GM23338 (cell line): ENCODE results near the gene SERPINA3. TPM values are rescaled to one million over a fixed set of nuclear protein-coding genes. Genes with fewer than 3 reads are reported as not detected.

ENCODE experiments used
- ATAC-seq: fragments of 200-7000 bp; cut with Tn5 transposase; 3 replicates; pipeline ENCODE4 v1.9.1; 2020
- DNase-seq: peaks from one replicate; pipeline ENCODE4 v3.0.0-alpha.2; 2015; ENCODE audit warnings: low spot score
- H2AFZ ChIP-seq: fragments of 200-600 bp; sonication (generic); 2 replicates; pipeline ENCODE4 v1.8.0; 2016; ENCODE audit warnings: antibody characterized with exemption, mild to moderate bottlenecking, moderate library complexity
- H3F3A ChIP-seq: fragments of 200-600 bp; sonication (generic); replicated peaks from 2 replicates; pipeline ENCODE4 v1.8.0; 2017; ENCODE audit warnings: antibody characterized with exemption, mixed run types, low read depth
- H3K27ac ChIP-seq: fragments of 200-600 bp; sonication (generic); 2 replicates; pipeline ENCODE4 v1.6.1; 2016; ENCODE audit warnings: low read depth
- H3K27me3 ChIP-seq: fragments of 200-600 bp; sonication (generic); 2 replicates; pipeline ENCODE4 v1.8.0; 2016; ENCODE audit warnings: mild to moderate bottlenecking, mixed run types, moderate library complexity; ENCODE audit not compliant: insufficient read depth
- H3K36me3 ChIP-seq: fragments of 200-600 bp; sonication (generic); 2 replicates; pipeline ENCODE4 v1.8.0; 2016; ENCODE audit warnings: mild to moderate bottlenecking; ENCODE audit not compliant: insufficient read depth
- H3K4me1 ChIP-seq: fragments of 200-600 bp; sonication (generic); 2 replicates; pipeline ENCODE4 v1.8.0; 2016; ENCODE audit warnings: mild to moderate bottlenecking, moderate library complexity; ENCODE audit not compliant: insufficient read depth
- H3K4me2 ChIP-seq: fragments of 200-600 bp; sonication (generic); 2 replicates; pipeline ENCODE4 v1.7.1; 2017; ENCODE audit warnings: mixed run types
- H3K4me3 ChIP-seq: fragments of 200-600 bp; sonication (generic); 2 replicates; pipeline ENCODE4 v1.6.1; 2016; ENCODE audit warnings: mixed run types
- H3K79me2 ChIP-seq: fragments of 200-600 bp; sonication (generic); replicated peaks from 2 replicates; pipeline ENCODE4 v1.8.0; 2017; ENCODE audit warnings: mild to moderate bottlenecking; ENCODE audit not compliant: insufficient read depth
- H3K9me2 ChIP-seq: fragments of 200-600 bp; sonication (generic); 2 replicates; pipeline ENCODE4 v1.8.0; 2017; ENCODE audit not compliant: insufficient read depth
- H4K20me1 ChIP-seq: fragments of 200-600 bp; sonication (generic); replicated peaks from 2 replicates; pipeline ENCODE4 v1.8.0; 2017; ENCODE audit warnings: mild to moderate bottlenecking; ENCODE audit not compliant: insufficient read depth
- H3K27ac Mint-ChIP-seq: 2 replicates; pipeline ENCODE4 v1.8.0; 2020; ENCODE audit warnings: inconsistent platforms, mild to moderate bottlenecking, moderate library complexity, mixed read lengths
- H3K27me3 Mint-ChIP-seq: 3 replicates; pipeline ENCODE4 v1.8.0; 2022; ENCODE audit warnings: low read depth, mild to moderate bottlenecking, moderate library complexity, mixed read lengths, inconsistent platforms; ENCODE audit not compliant: insufficient read depth, poor library complexity
- H3K36me3 Mint-ChIP-seq: 3 replicates; pipeline ENCODE4 v1.8.0; 2021; ENCODE audit warnings: low read depth, mild to moderate bottlenecking, inconsistent platforms, moderate library complexity, mixed read lengths
- H3K4me1 Mint-ChIP-seq: 3 replicates; pipeline ENCODE4 v1.8.0; 2020; ENCODE audit warnings: mild to moderate bottlenecking, inconsistent platforms, mixed read lengths
- H3K4me3 Mint-ChIP-seq: 3 replicates; pipeline ENCODE4 v1.8.0; 2021; ENCODE audit warnings: moderate library complexity, mild to moderate bottlenecking, inconsistent platforms, mixed read lengths
- H3K9me3 Mint-ChIP-seq: 3 replicates; pipeline ENCODE4 v1.8.0; 2020; ENCODE audit warnings: moderate library complexity, mild to moderate bottlenecking, inconsistent platforms, mixed read lengths
- CREB1 ChIP-seq: fragments of 250-450 bp; sonication (Bioruptor Pico); IDR thresholded peaks from 2 replicates; pipeline ENCODE4 v1.5.0; 2020; ENCODE audit warnings: low read depth, mild to moderate bottlenecking, moderate library complexity
- EZH2 ChIP-seq: fragments of 200-600 bp; sonication (generic); IDR thresholded peaks from one replicate; pipeline ENCODE4 v1.8.0; 2017; ENCODE audit warnings: antibody characterized with exemption, mild to moderate bottlenecking, low read depth; ENCODE audit not compliant: unreplicated experiment
- EZH2phosphoT487 ChIP-seq: fragments of 200-600 bp; sonication (generic); IDR thresholded peaks from one replicate; pipeline ENCODE4 v1.8.1; 2018; ENCODE audit warnings: antibody characterized with exemption; ENCODE audit not compliant: unreplicated experiment
- JUNB ChIP-seq: IDR thresholded peaks from one replicate; pipeline ENCODE4 v1.6.1; 2016; ENCODE audit warnings: antibody characterized with exemption; ENCODE audit not compliant: unreplicated experiment
- NANOG ChIP-seq: IDR thresholded peaks from 2 replicates; pipeline ENCODE4 v1.6.1; 2016; ENCODE audit warnings: antibody characterized with exemption, borderline replicate concordance
- STAT1 ChIP-seq: IDR thresholded peaks from one replicate; pipeline ENCODE4 v1.6.1; 2016; ENCODE audit warnings: antibody characterized with exemption; ENCODE audit not compliant: unreplicated experiment
- ZNF114 ChIP-seq: fragments of 250-450 bp; sonication (Bioruptor Pico); IDR thresholded peaks from 2 replicates; pipeline ENCODE4 v1.5.0; 2020; ENCODE audit warnings: mild to moderate bottlenecking, moderate library complexity
- ZNF331 ChIP-seq: fragments of 250-450 bp; sonication (Bioruptor Pico); IDR thresholded peaks from 2 replicates; pipeline ENCODE4 v1.5.0; 2020; ENCODE audit warnings: low read depth, mild to moderate bottlenecking, moderate library complexity
- long read RNA-seq: library from polyadenylated mRNA; unstranded; transcript quantifications from one replicate; pipeline ENCODE4 v2.0.0, GENCODE V29; 2020; ENCODE audit not compliant: unreplicated experiment
- polyA plus RNA-seq: library from polyadenylated mRNA; unstranded; fragments of >200 nt; fragmentation: Nextera tagmentation; extraction: Ambion mirVana; gene quantifications from 2 replicates; pipeline ENCODE4 v1.2.1, GENCODE V29; 2016
- total RNA-seq: library from RNA; depleted of rRNA; stranded (reverse); fragments of >200 nt; shearing (Covaris generic); gene quantifications from 2 replicates; pipeline ENCODE4 v1.2.3, GENCODE V29; 2014; rRNA removed
- TF ChIP-seq, protein P1 (sequence below): IDR thresholded peaks from 2 replicates; pipeline ENCODE4 v1.6.1; 2016; ENCODE audit warnings: antibody characterized with exemption
- TF ChIP-seq, protein P2 (sequence below), 2 experiments: fragments of 200-600 bp in 1 of 2; sonication (generic) in 1 of 2; conservative IDR thresholded peaks; 2 replicates each; pipeline versions ENCODE4 v1.5.1 to v1.6.1; 2016 to 2017; ENCODE audit warnings: antibody characterized with exemption in 2 of 2, low read depth in 2 of 2, mild to moderate bottlenecking in 2 of 2, moderate library complexity in 1 of 2
- TF ChIP-seq, protein P3 (sequence below): IDR thresholded peaks from one replicate; pipeline ENCODE4 v1.6.1; 2018; ENCODE audit warnings: antibody characterized with exemption; ENCODE audit not compliant: unreplicated experiment
- TF ChIP-seq, protein P4 (sequence below): fragments of 250-450 bp; sonication (Bioruptor Pico); IDR thresholded peaks from 2 replicates; pipeline ENCODE4 v1.5.0; 2020; ENCODE audit warnings: mild to moderate bottlenecking, moderate library complexity

Gene SERPINA3
- total RNA-seq (not detected in 2 replicates), polyA plus RNA-seq (not detected in 2 replicates)
- long read RNA-seq, result 0 reads

DNA sequence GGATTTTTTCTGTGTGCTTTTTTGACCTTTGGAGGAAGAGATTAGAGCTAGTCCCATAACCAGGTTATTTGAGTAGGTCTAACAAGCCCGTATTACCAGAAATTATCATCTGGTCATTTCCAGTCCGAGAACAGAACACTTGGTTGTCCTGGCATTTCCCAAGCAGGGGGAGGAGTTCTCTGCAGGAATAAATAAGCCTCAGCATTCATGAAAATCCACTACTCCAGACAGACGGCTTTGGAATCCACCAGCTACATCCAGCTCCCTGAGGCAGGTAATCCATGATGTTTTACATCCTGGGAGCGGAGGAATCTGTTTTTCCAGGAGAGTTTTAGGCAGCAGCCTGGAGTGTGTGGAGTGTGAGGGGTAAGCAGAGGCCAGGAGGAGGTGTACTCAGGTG, at the start of gene SERPINA3:
Gene SERPINA3 (plus strand): TSS at position 218 of the 400 bp plus-strand sequence. CDS start 2,051 bp downstream, outside the sequence.
- Histone ChIP-seq H3F3A (no peaks in the 10 kb centered on the region), H3K36me3 (no peaks in the 10 kb centered on the region), H2AFZ (no peak within 1 kb of the TSS), H3K9me2 (no peaks in the 10 kb centered on the region), H3K4me1 (no peaks in the 10 kb centered on the region), H4K20me1 (no peaks in the 10 kb centered on the region), H3K27ac (no peak within 1 kb of the TSS), H3K4me2 (no peak within 1 kb of the TSS), H3K79me2 (no peaks in the 10 kb centered on the region), H3K27me3 (no peaks in the 10 kb centered on the region), H3K4me3 (no peak within 1 kb of the TSS)
- Mint-ChIP-seq H3K9me3 (peaks cover 12% of the 10 kb centered on the region), H3K36me3 (peaks cover 5% of the 10 kb centered on the region; the same call in 2 of the 3 replicates), H3K4me3 (no peak within 1 kb of the TSS), H3K4me1 (peaks cover 5% of the 10 kb centered on the region; the same call in 1 of the 3 replicates), H3K27me3 (peaks cover 4% of the 10 kb centered on the region), H3K27ac (no peak within 1 kb of the TSS)
- DNase-seq (no peak), ATAC-seq (no peak)
- TF ChIP-seq, protein P1, sequence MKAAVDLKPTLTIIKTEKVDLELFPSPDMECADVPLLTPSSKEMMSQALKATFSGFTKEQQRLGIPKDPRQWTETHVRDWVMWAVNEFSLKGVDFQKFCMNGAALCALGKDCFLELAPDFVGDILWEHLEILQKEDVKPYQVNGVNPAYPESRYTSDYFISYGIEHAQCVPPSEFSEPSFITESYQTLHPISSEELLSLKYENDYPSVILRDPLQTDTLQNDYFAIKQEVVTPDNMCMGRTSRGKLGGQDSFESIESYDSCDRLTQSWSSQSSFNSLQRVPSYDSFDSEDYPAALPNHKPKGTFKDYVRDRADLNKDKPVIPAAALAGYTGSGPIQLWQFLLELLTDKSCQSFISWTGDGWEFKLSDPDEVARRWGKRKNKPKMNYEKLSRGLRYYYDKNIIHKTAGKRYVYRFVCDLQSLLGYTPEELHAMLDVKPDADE, result no peak
- TF ChIP-seq EZH2phosphoT487, result no peak
- TF ChIP-seq NANOG, result no peak
- no peak for TF ChIP-seq ZNF331 (CRISPR knock-in tag)
- TF ChIP-seq, protein P2, sequence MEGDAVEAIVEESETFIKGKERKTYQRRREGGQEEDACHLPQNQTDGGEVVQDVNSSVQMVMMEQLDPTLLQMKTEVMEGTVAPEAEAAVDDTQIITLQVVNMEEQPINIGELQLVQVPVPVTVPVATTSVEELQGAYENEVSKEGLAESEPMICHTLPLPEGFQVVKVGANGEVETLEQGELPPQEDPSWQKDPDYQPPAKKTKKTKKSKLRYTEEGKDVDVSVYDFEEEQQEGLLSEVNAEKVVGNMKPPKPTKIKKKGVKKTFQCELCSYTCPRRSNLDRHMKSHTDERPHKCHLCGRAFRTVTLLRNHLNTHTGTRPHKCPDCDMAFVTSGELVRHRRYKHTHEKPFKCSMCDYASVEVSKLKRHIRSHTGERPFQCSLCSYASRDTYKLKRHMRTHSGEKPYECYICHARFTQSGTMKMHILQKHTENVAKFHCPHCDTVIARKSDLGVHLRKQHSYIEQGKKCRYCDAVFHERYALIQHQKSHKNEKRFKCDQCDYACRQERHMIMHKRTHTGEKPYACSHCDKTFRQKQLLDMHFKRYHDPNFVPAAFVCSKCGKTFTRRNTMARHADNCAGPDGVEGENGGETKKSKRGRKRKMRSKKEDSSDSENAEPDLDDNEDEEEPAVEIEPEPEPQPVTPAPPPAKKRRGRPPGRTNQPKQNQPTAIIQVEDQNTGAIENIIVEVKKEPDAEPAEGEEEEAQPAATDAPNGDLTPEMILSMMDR (conservative IDR thresholded peaks at IDR 0.05; ENCODE audit: low read depth in 2 of 2), result no peak
- TF ChIP-seq EZH2, result no peak
- TF ChIP-seq CREB1 (CRISPR knock-in tag), result no peak
- TF ChIP-seq, protein P3, sequence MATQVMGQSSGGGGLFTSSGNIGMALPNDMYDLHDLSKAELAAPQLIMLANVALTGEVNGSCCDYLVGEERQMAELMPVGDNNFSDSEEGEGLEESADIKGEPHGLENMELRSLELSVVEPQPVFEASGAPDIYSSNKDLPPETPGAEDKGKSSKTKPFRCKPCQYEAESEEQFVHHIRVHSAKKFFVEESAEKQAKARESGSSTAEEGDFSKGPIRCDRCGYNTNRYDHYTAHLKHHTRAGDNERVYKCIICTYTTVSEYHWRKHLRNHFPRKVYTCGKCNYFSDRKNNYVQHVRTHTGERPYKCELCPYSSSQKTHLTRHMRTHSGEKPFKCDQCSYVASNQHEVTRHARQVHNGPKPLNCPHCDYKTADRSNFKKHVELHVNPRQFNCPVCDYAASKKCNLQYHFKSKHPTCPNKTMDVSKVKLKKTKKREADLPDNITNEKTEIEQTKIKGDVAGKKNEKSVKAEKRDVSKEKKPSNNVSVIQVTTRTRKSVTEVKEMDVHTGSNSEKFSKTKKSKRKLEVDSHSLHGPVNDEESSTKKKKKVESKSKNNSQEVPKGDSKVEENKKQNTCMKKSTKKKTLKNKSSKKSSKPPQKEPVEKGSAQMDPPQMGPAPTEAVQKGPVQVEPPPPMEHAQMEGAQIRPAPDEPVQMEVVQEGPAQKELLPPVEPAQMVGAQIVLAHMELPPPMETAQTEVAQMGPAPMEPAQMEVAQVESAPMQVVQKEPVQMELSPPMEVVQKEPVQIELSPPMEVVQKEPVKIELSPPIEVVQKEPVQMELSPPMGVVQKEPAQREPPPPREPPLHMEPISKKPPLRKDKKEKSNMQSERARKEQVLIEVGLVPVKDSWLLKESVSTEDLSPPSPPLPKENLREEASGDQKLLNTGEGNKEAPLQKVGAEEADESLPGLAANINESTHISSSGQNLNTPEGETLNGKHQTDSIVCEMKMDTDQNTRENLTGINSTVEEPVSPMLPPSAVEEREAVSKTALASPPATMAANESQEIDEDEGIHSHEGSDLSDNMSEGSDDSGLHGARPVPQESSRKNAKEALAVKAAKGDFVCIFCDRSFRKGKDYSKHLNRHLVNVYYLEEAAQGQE, result no peak
- no peak for TF ChIP-seq JUNB
- TF ChIP-seq ZNF114 (CRISPR knock-in tag), result no peak
- TF ChIP-seq STAT1, result no peak
- TF ChIP-seq, protein P4, sequence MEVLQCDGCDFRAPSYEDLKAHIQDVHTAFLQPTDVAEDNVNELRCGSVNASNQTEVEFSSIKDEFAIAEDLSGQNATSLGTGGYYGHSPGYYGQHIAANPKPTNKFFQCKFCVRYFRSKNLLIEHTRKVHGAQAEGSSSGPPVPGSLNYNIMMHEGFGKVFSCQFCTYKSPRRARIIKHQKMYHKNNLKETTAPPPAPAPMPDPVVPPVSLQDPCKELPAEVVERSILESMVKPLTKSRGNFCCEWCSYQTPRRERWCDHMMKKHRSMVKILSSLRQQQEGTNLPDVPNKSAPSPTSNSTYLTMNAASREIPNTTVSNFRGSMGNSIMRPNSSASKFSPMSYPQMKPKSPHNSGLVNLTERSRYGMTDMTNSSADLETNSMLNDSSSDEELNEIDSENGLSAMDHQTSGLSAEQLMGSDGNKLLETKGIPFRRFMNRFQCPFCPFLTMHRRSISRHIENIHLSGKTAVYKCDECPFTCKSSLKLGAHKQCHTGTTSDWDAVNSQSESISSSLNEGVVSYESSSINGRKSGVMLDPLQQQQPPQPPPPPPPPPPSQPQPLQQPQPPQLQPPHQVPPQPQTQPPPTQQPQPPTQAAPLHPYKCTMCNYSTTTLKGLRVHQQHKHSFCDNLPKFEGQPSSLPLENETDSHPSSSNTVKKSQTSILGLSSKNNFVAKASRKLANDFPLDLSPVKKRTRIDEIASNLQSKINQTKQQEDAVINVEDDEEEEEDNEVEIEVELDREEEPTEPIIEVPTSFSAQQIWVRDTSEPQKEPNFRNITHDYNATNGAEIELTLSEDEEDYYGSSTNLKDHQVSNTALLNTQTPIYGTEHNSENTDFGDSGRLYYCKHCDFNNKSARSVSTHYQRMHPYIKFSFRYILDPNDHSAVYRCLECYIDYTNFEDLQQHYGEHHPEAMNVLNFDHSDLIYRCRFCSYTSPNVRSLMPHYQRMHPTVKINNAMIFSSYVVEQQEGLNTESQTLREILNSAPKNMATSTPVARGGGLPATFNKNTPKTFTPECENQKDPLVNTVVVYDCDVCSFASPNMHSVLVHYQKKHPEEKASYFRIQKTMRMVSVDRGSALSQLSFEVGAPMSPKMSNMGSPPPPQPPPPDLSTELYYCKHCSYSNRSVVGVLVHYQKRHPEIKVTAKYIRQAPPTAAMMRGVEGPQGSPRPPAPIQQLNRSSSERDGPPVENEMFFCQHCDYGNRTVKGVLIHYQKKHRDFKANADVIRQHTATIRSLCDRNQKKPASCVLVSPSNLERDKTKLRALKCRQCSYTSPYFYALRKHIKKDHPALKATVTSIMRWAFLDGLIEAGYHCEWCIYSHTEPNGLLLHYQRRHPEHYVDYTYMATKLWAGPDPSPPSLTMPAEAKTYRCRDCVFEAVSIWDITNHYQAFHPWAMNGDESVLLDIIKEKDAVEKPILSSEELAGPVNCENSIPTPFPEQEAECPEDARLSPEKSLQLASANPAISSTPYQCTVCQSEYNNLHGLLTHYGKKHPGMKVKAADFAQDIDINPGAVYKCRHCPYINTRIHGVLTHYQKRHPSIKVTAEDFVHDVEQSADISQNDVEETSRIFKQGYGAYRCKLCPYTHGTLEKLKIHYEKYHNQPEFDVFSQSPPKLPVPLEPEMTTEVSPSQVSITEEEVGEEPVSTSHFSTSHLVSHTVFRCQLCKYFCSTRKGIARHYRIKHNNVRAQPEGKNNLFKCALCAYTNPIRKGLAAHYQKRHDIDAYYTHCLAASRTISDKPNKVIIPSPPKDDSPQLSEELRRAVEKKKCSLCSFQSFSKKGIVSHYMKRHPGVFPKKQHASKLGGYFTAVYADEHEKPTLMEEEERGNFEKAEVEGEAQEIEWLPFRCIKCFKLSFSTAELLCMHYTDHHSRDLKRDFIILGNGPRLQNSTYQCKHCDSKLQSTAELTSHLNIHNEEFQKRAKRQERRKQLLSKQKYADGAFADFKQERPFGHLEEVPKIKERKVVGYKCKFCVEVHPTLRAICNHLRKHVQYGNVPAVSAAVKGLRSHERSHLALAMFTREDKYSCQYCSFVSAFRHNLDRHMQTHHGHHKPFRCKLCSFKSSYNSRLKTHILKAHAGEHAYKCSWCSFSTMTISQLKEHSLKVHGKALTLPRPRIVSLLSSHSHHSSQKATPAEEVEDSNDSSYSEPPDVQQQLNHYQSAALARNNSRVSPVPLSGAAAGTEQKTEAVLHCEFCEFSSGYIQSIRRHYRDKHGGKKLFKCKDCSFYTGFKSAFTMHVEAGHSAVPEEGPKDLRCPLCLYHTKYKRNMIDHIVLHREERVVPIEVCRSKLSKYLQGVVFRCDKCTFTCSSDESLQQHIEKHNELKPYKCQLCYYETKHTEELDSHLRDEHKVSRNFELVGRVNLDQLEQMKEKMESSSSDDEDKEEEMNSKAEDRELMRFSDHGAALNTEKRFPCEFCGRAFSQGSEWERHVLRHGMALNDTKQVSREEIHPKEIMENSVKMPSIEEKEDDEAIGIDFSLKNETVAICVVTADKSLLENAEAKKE, result no peak
